Sigmoid colon (tissue), 7 donors: ENCODE data around the gene COX10. TPM values are rescaled to one million over a fixed set of nuclear protein-coding genes. Genes with fewer than 3 reads are reported as not detected.

Experiments
- DNase-seq: peaks from one replicate; pipeline ENCODE4 v3.0.0-alpha.2; 2019
- H3K27ac ChIP-seq, 4 donors: fragments of 200-600 bp; sonication (generic); one replicate each; pipeline ENCODE4 v1.5.1; 2016 to 2019; ENCODE audit warnings: mild to moderate bottlenecking in 1 of 4
- H3K27me3 ChIP-seq, 3 donors: fragments of 200-600 bp; sonication (generic); one replicate each; pipeline ENCODE4 v1.5.1; 2019; ENCODE audit warnings: mild to moderate bottlenecking in 1 of 3
- H3K36me3 ChIP-seq, 4 donors: fragments of 200-600 bp; sonication (generic); one replicate each; pipeline ENCODE4 v1.5.1; 2016 to 2019
- H3K4me1 ChIP-seq, 4 donors: fragments of 200-600 bp; sonication (generic); one replicate each; pipeline ENCODE4 v1.5.1; 2017 to 2019
- H3K4me3 ChIP-seq, 4 donors: fragments of 200-600 bp; sonication (generic); one replicate each; pipeline ENCODE4 v1.5.1; 2017 to 2019; ENCODE audit warnings: mild to moderate bottlenecking in 2 of 4, moderate library complexity in 1 of 4
- H3K9me3 ChIP-seq, 4 donors: fragments of 200-600 bp in 3 of 4; sonication (generic) in 3 of 4; one replicate each; pipeline versions ENCODE4 v1.5.1 to v1.6.1; 2013 to 2019
- CTCF ChIP-seq, 4 experiments: fragments of 450-650 bp in 3 of 4; fragments of 200-600 bp in 1 of 4; IDR thresholded peaks; one replicate each; pipeline ENCODE4 v1.5.1; 2016 to 2019; ENCODE audit warnings: antibody characterized with exemption in 4 of 4, mild to moderate bottlenecking in 3 of 4, moderate library complexity in 2 of 4
- EP300 ChIP-seq, 4 donors: sonication (generic); formaldehyde crosslinking; IDR thresholded peaks; one replicate each; pipeline ENCODE4 v1.6.1; 2017; ENCODE audit warnings: antibody characterized with exemption in 4 of 4
- POLR2A ChIP-seq, 2 donors: fragments of 450-650 bp; IDR thresholded peaks; one replicate each; pipeline ENCODE4 v1.6.1; 2016; ENCODE audit warnings: antibody characterized with exemption in 2 of 2, mild to moderate bottlenecking in 2 of 2, moderate library complexity in 2 of 2
- POLR2AphosphoS5 ChIP-seq, 4 donors: sonication (generic); formaldehyde crosslinking; IDR thresholded peaks; one replicate each; pipeline ENCODE4 v1.6.1; 2017; ENCODE audit warnings: antibody characterized with exemption in 4 of 4
- WGBS, 2 donors: extraction: QIAGEN DNeasy Blood & Tissue Kit; methylation state at CpG; one replicate each; pipeline ENCODE4 v1.1.7; 2013; 5-methylcytosine and 5-hydroxymethylcytosine counted together
- intact Hi-C: fragments of 100-400 bp; cut with DNase I; formaldehyde crosslinking; loops from one replicate; pipeline ENCODE4 v1.15.1; 2023
- polyA plus RNA-seq, 3 donors: library from polyadenylated mRNA; stranded (reverse); fragments of 200-250 nt; gene quantifications; one replicate each; pipeline ENCODE4 v1.2.3, GENCODE V29; 2013
- total RNA-seq, 4 donors: library from RNA; depleted of rRNA; stranded (reverse); fragments of >200 nt; gene quantifications; one replicate each; pipeline ENCODE4 v1.1.0, GENCODE V29; 2016
- donor health status: healthy with polysubstance abuse.
- donor health status: Bipolar disorder and iron deficiency.
- donor health status: healthy.

Gene COX10
- total and polyA plus RNA-seq, 7 donors, result 14.4 to 23.9 (median 17.3) TPM

GRCh38 chr17:14121952-14122351 lies 52.6 kb downstream of the COX10 start:
- H3K4me3 ChIP-seq, result no peak overlapping the region
- intact Hi-C loops, result no loop called here
- TF ChIP-seq EP300 (IDR thresholded peaks at IDR 0.05) (no peak), POLR2AphosphoS5 (IDR thresholded peaks at IDR 0.05) (no peak), POLR2A (IDR thresholded peaks at IDR 0.05) (no peak), CTCF (IDR thresholded peaks at IDR 0.05) (no peak)

GRCh38 chr17:14123619-14124278 lies 54.4 kb downstream of the COX10 start:
- WGBS, 2 donors, result 52 to 71% methylated on average over 5 of the region's 5 CpGs
- H3K4me1 ChIP-seq, result no peaks in the 10 kb centered on the region
- no peaks in the 10 kb centered on the region for H3K36me3 ChIP-seq
- no peak for DNase-seq
- H3K4me3 ChIP-seq, result no peak overlapping the region
- no peak for TF ChIP-seq POLR2AphosphoS5 (IDR thresholded peaks at IDR 0.05)
- no peak for TF ChIP-seq EP300 (IDR thresholded peaks at IDR 0.05)
- TF ChIP-seq POLR2A (IDR thresholded peaks at IDR 0.05), result no peak
- no peak for TF ChIP-seq CTCF (IDR thresholded peaks at IDR 0.05)
- no peaks in the 10 kb centered on the region for H3K27me3 ChIP-seq
- no peaks in the 10 kb centered on the region for H3K9me3 ChIP-seq
- intact Hi-C loops, result no loop called here
- no peak overlapping the region for H3K27ac ChIP-seq

More at GRCh38 chr17:14121952-14122351, 52.6 kb downstream of the COX10 start:
- no peak for DNase-seq
- no peaks in the 10 kb centered on the region for H3K9me3 ChIP-seq
- WGBS, 2 donors, result 82 to 85% methylated on average over 6 of the region's 6 CpGs
- no peak overlapping the region for H3K27ac ChIP-seq
- no peaks in the 10 kb centered on the region for H3K36me3 ChIP-seq
- no peaks in the 10 kb centered on the region for H3K27me3 ChIP-seq
- no peaks in the 10 kb centered on the region for H3K4me1 ChIP-seq

GRCh38 chr17:14124854-14125253 lies 55.5 kb downstream of the COX10 start:
- H3K4me1 ChIP-seq, result no peaks in the 10 kb centered on the region
- no peak overlapping the region for H3K4me3 ChIP-seq
- 23 to 69% methylated on average over 4 of the region's 4 CpGs for WGBS, 2 donors
- H3K36me3 ChIP-seq, result no peaks in the 10 kb centered on the region
- H3K27me3 ChIP-seq, result no peaks in the 10 kb centered on the region
- H3K27ac ChIP-seq, result no peak overlapping the region
- TF ChIP-seq POLR2AphosphoS5 (IDR thresholded peaks at IDR 0.05), result no peak
- no peak for TF ChIP-seq CTCF (IDR thresholded peaks at IDR 0.05)
- no peak for TF ChIP-seq EP300 (IDR thresholded peaks at IDR 0.05)
- no peak for TF ChIP-seq POLR2A (IDR thresholded peaks at IDR 0.05)
- no peak for DNase-seq
- intact Hi-C loops, result no loop called here
- no peaks in the 10 kb centered on the region for H3K9me3 ChIP-seq

GRCh38 chr17:14125518-14126137 lies 56.3 kb downstream of the COX10 start:
- Histone ChIP-seq H3K27ac (no peak overlapping the region), H3K9me3 (no peaks in the 10 kb centered on the region), H3K36me3 (no peaks in the 10 kb centered on the region), H3K4me3 (no peak overlapping the region), H3K4me1 (no peaks in the 10 kb centered on the region), H3K27me3 (no peaks in the 10 kb centered on the region)
- WGBS, 2 donors, result 61 to 81% methylated on average over 6 of the region's 6 CpGs
- TF ChIP-seq POLR2A (IDR thresholded peaks at IDR 0.05) (no peak), CTCF (IDR thresholded peaks at IDR 0.05) (no peak), POLR2AphosphoS5 (IDR thresholded peaks at IDR 0.05) (no peak), EP300 (IDR thresholded peaks at IDR 0.05) (no peak)
- intact Hi-C loops, result no loop called here
- no peak for DNase-seq
